GM18511 (cell line): ENCODE measurements around the gene ESF1.

ENCODE experiments used
- ATAC-seq: cut with Tn5 transposase; IDR thresholded peaks from one replicate; pipeline ENCODE4 v1.9.1; 2021; ENCODE audit warnings: mild to moderate bottlenecking, moderate library complexity; ENCODE audit not compliant: unreplicated experiment

Gene ESF1, protein sequence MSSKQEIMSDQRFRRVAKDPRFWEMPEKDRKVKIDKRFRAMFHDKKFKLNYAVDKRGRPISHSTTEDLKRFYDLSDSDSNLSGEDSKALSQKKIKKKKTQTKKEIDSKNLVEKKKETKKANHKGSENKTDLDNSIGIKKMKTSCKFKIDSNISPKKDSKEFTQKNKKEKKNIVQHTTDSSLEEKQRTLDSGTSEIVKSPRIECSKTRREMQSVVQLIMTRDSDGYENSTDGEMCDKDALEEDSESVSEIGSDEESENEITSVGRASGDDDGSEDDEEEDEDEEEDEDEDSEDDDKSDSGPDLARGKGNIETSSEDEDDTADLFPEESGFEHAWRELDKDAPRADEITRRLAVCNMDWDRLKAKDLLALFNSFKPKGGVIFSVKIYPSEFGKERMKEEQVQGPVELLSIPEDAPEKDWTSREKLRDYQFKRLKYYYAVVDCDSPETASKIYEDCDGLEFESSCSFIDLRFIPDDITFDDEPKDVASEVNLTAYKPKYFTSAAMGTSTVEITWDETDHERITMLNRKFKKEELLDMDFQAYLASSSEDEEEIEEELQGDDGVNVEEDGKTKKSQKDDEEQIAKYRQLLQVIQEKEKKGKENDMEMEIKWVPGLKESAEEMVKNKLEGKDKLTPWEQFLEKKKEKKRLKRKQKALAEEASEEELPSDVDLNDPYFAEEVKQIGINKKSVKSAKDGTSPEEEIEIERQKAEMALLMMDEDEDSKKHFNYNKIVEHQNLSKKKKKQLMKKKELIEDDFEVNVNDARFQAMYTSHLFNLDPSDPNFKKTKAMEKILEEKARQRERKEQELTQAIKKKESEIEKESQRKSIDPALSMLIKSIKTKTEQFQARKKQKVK

GRCh38 chr20:13784893-13785715 lies at the start of gene ESF1, which contains the start of gene NDUFAF5:
ESF1 (minus strand) TSS chr20:13784919; CDS start chr20:13783140, 1,779 bp downstream.
NDUFAF5 (plus strand) TSS chr20:13785028; CDS start chr20:13785069, 41 bp downstream.
- peak; percentile 96 for ATAC-seq

DNA sequence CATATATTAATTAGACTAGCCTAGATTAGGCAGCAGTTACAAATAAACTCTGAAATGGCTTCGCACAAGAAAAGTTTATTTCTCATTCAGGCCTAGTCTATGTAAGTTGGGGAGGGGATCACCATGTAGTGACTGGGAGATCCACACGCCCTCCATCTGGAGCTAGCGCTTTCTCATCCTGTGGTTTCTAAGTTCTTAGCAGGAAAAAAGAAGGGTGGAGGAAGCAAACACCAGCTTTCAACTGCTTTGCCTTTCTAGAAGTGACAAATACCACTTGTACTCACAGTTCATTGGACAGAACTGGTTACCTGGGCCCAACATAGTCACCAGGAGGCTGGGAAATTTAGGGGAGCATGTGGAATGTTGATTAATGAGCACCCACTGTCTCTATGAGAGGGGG lies 46.8 kb upstream of the ESF1 start:
- no peak for ATAC-seq

- no peak for ATAC-seq
Observed at GRCh38 chr20:13825465-13825864, 40.7 kb upstream of the ESF1 start.

- ATAC-seq, result no peak
Observed at GRCh38 chr20:13824459-13824858, 39.7 kb upstream of the ESF1 start.

GRCh38 chr20:13822459-13822858 lies 37.7 kb upstream of the ESF1 start:
- no peak for ATAC-seq

- ATAC-seq, result no peak
Observed at GRCh38 chr20:13821876-13822275, 37.2 kb upstream of the ESF1 start.

GRCh38 chr20:13819885-13820645 lies 35.3 kb upstream of the ESF1 start:
- ATAC-seq, result peak; percentile 87

DNA sequence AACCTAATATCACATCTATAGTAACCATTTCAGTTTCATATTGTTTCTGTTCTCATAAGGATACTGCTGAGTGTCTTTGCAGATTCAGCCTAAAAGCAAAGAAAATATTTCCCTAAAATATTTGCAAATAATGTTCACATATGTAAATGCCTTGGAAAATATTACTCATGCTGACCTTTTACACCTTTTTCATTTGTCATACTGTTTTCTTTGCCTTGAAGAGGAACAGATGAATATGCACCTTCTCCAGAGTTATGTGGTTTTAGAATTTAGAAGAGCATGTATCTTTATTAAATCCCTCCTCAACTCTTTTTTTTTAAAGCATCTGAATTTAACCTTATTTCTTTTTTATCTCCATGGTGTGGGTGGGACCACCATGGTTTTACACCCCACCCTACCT lies 32.6 kb upstream of the ESF1 start:
- ATAC-seq, result no peak

- no peak for ATAC-seq
Observed at GRCh38 chr20:13816757-13817156, 32.0 kb upstream of the ESF1 start.

DNA sequence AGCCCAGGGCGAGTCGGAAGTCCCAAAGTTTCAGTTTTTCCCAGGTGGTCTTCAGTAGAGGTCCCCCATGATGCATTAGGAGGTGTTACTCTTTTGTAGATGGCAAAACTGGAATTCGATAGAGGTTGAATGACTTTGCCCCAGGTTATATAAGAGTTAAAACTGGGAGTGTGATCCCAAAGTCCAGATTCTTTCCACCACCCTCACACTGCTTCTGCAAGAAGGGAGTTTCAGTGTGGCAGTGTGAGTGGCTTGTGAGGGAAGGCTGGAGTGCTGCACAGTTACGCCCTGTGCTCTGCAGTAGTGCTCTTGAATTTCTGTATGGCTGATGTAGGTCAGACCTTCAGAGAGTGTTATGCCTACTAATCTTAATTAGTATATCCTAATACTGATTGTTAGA lies 30.0 kb upstream of the ESF1 start:
- no peak for ATAC-seq

DNA sequence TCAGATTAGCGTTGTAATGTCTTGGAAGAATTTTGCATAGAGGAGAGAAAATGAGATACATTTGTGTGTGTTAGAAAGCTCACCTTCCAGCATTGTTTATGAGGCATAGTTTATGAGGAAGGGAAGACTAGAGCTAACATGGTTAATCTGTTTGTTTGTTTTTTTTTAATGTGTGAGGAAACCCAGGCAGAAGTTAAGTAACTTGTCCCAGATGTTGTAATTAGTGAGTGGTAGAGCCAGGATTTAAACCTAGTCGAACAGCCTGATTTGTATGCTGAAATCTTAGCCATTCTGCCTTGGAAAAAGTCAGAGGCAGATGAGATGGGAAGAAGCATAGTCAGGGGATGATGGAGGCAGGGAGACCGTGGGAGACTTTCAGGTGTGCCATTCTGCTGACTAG lies 29.2 kb upstream of the ESF1 start:
- no peak for ATAC-seq

DNA sequence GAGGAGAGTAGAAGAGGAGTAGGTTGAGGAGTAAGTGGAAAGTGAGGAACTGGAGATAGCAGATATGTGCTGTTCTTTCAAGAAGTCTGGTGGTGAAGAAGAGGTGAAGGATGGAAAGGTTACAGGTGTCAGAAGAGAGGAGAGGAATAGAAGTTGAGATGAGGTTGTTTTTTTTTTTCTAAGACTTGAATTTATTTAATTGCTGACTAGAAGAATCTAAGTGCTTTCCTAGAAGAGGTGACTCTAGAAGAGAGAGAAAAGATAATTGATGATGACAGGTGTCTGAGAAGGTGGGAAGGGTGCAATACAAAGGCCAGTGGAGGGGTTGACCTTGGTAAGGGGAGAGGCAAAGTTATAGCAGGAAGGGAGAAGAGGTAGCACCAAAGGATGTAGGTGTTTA lies 25.7 kb upstream of the ESF1 start:
- no peak for ATAC-seq

- ATAC-seq, result no peak
Observed at GRCh38 chr20:13809855-13810254, 25.1 kb upstream of the ESF1 start.

DNA sequence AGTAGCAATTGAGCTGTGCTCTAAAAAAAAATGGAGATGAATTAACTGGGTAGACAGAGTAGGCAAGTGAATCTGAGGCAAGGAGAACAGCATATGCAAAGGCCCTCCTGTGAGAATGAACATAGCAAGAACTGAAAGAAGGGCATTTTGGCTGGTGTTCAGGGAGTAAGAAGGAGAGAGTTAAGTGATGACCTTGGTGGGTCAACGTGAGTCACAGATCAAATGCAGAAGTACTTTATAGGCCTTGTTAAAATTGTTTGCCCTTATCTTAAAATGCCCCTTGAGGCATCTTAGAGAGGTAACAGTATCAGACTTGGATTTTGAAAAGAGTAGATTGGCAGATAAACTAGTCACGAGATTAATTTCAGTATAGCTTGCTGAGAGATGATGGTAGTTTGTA lies 24.7 kb upstream of the ESF1 start:
- ATAC-seq, result no peak

- no peak for ATAC-seq
Observed at GRCh38 chr20:13800728-13801134, 16.0 kb upstream of the ESF1 start.

GRCh38 chr20:13799974-13800373 lies 15.3 kb upstream of the ESF1 start:
- ATAC-seq, result no peak

DNA sequence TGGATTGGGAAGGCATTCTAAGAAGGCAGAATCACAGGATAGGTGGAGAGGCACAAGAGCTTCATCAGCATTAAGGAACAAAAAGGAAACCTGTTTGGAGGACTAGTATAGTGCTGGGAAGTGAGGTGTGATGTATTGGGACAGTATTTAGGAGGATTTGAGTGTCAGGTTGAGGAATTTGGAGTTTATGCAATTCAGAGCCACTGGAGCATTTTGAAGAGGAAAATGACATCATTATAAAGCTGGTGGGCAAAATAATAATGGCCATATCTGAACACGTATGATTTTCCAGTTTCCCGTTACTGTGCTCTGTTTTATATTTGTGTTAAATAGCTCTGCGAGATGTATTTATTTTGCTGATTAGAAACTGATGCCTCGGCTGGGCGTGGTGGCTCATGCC lies 14.3 kb upstream of the ESF1 start:
- no peak for ATAC-seq

DNA sequence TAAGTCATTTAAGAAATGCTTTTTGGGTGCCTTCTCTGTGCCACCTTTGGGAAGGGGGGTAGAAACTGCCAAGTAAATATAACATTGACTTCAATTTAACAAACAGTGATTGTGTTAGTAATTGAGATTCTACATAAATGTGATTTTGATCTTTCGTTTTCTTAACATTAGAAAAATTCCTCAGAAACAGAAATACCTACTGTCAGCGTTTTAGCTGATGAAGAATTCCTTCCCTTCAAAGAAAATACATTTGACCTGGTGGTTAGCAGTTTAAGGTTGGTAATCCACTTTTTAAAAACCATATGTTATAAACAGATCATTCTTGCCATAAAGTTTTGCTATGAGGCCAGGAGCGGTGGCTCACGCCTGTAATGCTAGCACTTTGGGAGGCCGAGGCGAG lies 9.9 kb upstream of the ESF1 start:
- no peak for ATAC-seq

- ATAC-seq, result no peak
Observed at GRCh38 chr20:13793001-13793400, 8.3 kb upstream of the ESF1 start.
